ENCODE measurements around the gene CHD2.

DNA sequence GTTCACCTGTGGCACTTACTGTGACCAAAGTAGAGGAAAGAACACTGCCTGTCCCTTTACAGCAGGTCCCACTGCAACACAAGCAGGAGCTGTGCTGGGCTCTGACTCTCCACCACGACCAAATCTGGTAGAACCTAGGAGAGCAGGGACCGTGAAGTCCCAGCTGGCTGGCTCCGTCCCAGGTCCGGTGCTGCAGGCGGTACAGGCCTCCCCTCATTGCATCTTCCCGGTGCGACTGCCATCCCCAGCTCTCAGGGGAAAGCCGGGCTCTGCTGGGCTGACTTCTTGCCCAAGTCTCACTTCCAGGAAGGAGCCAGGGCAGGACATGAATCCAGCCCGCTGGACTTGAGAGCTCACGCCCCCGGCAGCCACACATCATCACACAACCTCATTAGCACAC, 155.1 kb downstream of the CHD2 start:
- TF ChIP-seq, protein P1, sequence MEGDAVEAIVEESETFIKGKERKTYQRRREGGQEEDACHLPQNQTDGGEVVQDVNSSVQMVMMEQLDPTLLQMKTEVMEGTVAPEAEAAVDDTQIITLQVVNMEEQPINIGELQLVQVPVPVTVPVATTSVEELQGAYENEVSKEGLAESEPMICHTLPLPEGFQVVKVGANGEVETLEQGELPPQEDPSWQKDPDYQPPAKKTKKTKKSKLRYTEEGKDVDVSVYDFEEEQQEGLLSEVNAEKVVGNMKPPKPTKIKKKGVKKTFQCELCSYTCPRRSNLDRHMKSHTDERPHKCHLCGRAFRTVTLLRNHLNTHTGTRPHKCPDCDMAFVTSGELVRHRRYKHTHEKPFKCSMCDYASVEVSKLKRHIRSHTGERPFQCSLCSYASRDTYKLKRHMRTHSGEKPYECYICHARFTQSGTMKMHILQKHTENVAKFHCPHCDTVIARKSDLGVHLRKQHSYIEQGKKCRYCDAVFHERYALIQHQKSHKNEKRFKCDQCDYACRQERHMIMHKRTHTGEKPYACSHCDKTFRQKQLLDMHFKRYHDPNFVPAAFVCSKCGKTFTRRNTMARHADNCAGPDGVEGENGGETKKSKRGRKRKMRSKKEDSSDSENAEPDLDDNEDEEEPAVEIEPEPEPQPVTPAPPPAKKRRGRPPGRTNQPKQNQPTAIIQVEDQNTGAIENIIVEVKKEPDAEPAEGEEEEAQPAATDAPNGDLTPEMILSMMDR (IDR thresholded peaks at IDR 0.05; ENCODE audit: borderline replicate concordance, extremely low read depth, low read length, poor library complexity, severe bottlenecking) = no peak
- no peak for TF ChIP-seq EZH2 (IDR thresholded peaks at IDR 0.05; ENCODE audit: borderline replicate concordance, low read depth, low read length, severe bottlenecking)
